ENCODE data around the gene RBKS. TPM values are rescaled to one million over a fixed set of nuclear protein-coding genes. Genes with fewer than 3 reads are reported as not detected.

Gene RBKS
- total RNA-seq, 3 donors from 2014 or later: 5.9 to 10.6 (median 10.3) TPM

DNA sequence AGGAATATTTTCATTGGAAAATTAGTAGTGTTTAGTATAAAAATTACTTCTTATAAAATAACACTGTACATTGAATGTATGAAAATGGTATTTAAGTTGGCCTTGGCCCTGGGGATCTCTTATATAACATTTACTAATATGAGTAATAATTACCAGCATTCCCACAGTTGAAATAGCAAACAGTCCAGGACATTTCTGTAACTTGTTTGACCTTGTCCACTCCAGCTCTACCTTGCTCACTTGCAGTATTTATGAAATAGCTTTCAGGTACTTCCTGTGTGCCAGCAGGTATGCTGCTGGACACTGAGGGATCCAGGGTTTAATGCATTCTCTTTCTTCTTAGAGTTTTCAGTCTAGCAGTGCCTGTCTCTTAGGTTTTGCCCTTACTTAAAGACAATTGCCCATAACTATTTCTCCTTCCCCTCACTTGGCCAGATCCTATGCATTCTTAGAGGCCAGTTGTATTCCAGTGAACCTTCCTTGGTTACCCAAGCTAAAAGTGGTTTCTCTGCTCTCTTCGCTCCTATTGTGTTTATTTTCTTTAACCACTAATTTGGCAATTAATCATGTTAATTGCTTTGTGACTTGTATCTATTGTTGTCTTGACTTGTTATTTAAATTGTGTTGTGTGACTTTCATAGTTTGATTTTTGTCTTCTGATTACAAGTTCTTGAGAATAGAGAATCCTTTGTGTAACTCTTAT is 26.3 kb upstream of the RBKS start:
- intact Hi-C loops (cut with DNase I, micrococcal nuclease): no loop called here
- DNase-seq (no peak), ATAC-seq (peak; percentile 38)
- no peaks in the 10 kb centered on the region for H3K9me3 ChIP-seq
- no peak overlapping the region for H3K4me3 ChIP-seq
- H3K36me3 ChIP-seq (ENCODE audit: low read depth): no peaks in the 10 kb centered on the region
- TF ChIP-seq, protein P1, sequence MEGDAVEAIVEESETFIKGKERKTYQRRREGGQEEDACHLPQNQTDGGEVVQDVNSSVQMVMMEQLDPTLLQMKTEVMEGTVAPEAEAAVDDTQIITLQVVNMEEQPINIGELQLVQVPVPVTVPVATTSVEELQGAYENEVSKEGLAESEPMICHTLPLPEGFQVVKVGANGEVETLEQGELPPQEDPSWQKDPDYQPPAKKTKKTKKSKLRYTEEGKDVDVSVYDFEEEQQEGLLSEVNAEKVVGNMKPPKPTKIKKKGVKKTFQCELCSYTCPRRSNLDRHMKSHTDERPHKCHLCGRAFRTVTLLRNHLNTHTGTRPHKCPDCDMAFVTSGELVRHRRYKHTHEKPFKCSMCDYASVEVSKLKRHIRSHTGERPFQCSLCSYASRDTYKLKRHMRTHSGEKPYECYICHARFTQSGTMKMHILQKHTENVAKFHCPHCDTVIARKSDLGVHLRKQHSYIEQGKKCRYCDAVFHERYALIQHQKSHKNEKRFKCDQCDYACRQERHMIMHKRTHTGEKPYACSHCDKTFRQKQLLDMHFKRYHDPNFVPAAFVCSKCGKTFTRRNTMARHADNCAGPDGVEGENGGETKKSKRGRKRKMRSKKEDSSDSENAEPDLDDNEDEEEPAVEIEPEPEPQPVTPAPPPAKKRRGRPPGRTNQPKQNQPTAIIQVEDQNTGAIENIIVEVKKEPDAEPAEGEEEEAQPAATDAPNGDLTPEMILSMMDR (IDR thresholded peaks at IDR 0.05): no peak
- peaks cover 5% of the 10 kb centered on the region for H3K4me1 ChIP-seq (ENCODE audit: low read depth)

GRCh38 chr2:27915874-27916273 is 25.7 kb upstream of the RBKS start:
- ATAC-seq (peak; percentile 43), DNase-seq (no peak)
- intact Hi-C loops (cut with DNase I, micrococcal nuclease): no loop called here
- Histone ChIP-seq H3K36me3 (ENCODE audit: low read depth) (no peaks in the 10 kb centered on the region), H3K4me1 (ENCODE audit: low read depth) (peaks cover 4% of the 10 kb centered on the region), H3K4me3 (no peak overlapping the region), H3K9me3 (no peaks in the 10 kb centered on the region)
- TF ChIP-seq, protein P1 (IDR thresholded peaks at IDR 0.05): no peak

DNA sequence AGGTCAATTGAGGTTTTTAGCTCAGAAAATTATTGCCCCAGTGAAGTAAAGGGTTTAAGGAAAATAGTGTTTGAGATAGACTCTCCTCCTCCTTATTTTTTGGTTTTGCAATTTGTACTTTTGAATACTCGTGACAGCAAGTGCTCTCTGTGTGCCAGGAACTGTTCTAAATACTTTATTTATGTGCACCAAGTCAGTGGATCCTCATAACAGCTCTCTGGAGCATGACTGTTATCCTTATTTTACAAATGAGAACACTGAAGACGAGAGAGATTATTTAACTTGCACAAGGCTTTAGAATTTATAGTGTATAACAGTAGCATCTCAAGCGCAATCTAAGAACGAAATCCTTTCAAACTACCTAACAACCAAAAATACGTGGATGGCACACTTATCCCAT is 25.0 kb upstream of the RBKS start:
- TF ChIP-seq, protein P1 (IDR thresholded peaks at IDR 0.05): no peak
- DNase-seq (no peak), ATAC-seq (no peak)
- H3K9me3 ChIP-seq: no peaks in the 10 kb centered on the region
- H3K36me3 ChIP-seq (ENCODE audit: low read depth): no peaks in the 10 kb centered on the region
- no peaks in the 10 kb centered on the region for H3K4me1 ChIP-seq (ENCODE audit: low read depth)
- no peak overlapping the region for H3K4me3 ChIP-seq
- intact Hi-C loops (cut with DNase I, micrococcal nuclease): no loop called here

- no peak for DNase-seq
- H3K9me3 ChIP-seq: no peaks in the 10 kb centered on the region
- H3K4me3 ChIP-seq: no peak overlapping the region
- ATAC-seq: no peak
- H3K4me1 ChIP-seq (ENCODE audit: low read depth): no peaks in the 10 kb centered on the region
- TF ChIP-seq, protein P1 (IDR thresholded peaks at IDR 0.05): no peak
- intact Hi-C loops (cut with DNase I, micrococcal nuclease): no loop called here
- no peaks in the 10 kb centered on the region for H3K36me3 ChIP-seq (ENCODE audit: low read depth)
Measured at GRCh38 chr2:27914805-27915175, 24.6 kb upstream of the RBKS start.

- intact Hi-C loops (cut with DNase I, micrococcal nuclease): no loop called here
- Histone ChIP-seq H3K9me3 (no peaks in the 10 kb centered on the region), H3K4me1 (ENCODE audit: low read depth) (no peaks in the 10 kb centered on the region), H3K4me3 (no peak overlapping the region), H3K36me3 (ENCODE audit: low read depth) (no peaks in the 10 kb centered on the region)
- no peak for ATAC-seq
- DNase-seq: no peak
- TF ChIP-seq, protein P1 (IDR thresholded peaks at IDR 0.05): no peak
Measured at GRCh38 chr2:27914041-27914804, 24.0 kb upstream of the RBKS start.
